Measurements from ENCODE around the gene TBP.

DNA sequence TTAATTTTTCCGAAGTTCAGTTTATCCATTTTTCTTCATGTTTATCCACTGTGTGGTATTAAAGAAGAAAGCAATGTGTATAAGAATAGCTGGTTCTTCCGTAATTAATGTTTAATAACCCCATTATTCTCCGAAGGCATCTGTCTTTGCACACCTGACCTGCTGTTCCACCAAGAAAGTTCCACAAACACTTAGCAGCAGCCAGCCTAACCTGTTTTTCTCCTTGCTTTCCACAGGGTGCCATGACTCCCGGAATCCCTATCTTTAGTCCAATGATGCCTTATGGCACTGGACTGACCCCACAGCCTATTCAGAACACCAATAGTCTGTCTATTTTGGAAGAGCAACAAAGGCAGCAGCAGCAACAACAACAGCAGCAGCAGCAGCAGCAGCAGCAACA, 7.4 kb downstream of the TBP start:
- TF ChIP-seq CTCF (IDR thresholded peaks at IDR 0.05) = no peak
- TF ChIP-seq POLR2A (IDR thresholded peaks at IDR 0.05) = no peak
- no peak for TF ChIP-seq POLR2AphosphoS5 (IDR thresholded peaks at IDR 0.05)
- no peak for TF ChIP-seq EP300 (IDR thresholded peaks at IDR 0.05; ENCODE audit: low read depth)

All from transverse colon (tissue), 4 donors.